Transverse colon (tissue), 4 donors: ENCODE measurements around the gene KIF16B. TPM values are rescaled to one million over a fixed set of nuclear protein-coding genes. Genes with fewer than 3 reads are reported as not detected.

ENCODE experiments used
- DNase-seq: peaks from one replicate; pipeline ENCODE4 v3.0.0-alpha.2; 2019
- H3K27ac ChIP-seq, 4 donors: fragments of 200-600 bp; sonication (generic); 2 replicates each; pipeline ENCODE4 v1.5.1; 2016 to 2018; ENCODE audit warnings: inconsistent platforms in 4 of 4
- H3K27me3 ChIP-seq: fragments of 200-600 bp; sonication (generic); 2 replicates; pipeline ENCODE4 v1.5.1; 2017; ENCODE audit warnings: inconsistent platforms
- H3K36me3 ChIP-seq, 4 donors: fragments of 200-600 bp; sonication (generic); 2 replicates each; pipeline ENCODE4 v1.5.1; 2017 to 2019; ENCODE audit warnings: inconsistent platforms in 4 of 4
- H3K4me1 ChIP-seq, 4 donors: fragments of 200-600 bp; sonication (generic); 2 replicates each; pipeline ENCODE4 v1.5.1; 2017 to 2020; ENCODE audit warnings: inconsistent platforms in 4 of 4
- H3K4me3 ChIP-seq, 4 donors: fragments of 200-600 bp; sonication (generic); 1 replicate in 1 of 4; 2 replicates in 3 of 4; pipeline versions ENCODE4 v1.5.1 to v1.6.1; 2017 to 2019; ENCODE audit warnings: inconsistent platforms in 4 of 4
- H3K9me3 ChIP-seq, 2 donors: fragments of 200-600 bp; sonication (generic); 2 replicates each; pipeline ENCODE4 v1.5.1; 2017 to 2019; ENCODE audit warnings: inconsistent platforms in 2 of 2
- CTCF ChIP-seq, 5 experiments: fragments of 200-600 bp in 3 of 5; fragments of 450-650 bp in 2 of 5; sonication (generic) in 3 of 5; IDR thresholded peaks; 1 replicate in 2 of 5; 2 replicates in 3 of 5; pipeline ENCODE4 v1.5.1; 2016 to 2017; ENCODE audit warnings: antibody characterized with exemption in 5 of 5, inconsistent platforms in 3 of 5, mild to moderate bottlenecking in 2 of 5, moderate library complexity in 1 of 5
- EP300 ChIP-seq: sonication (generic); formaldehyde crosslinking; IDR thresholded peaks from one replicate; pipeline ENCODE4 v1.6.1; 2017; ENCODE audit warnings: antibody characterized with exemption, low read depth
- POLR2A ChIP-seq: fragments of 450-650 bp; IDR thresholded peaks from one replicate; pipeline ENCODE4 v1.6.1; 2016; ENCODE audit warnings: antibody characterized with exemption, mild to moderate bottlenecking, moderate library complexity
- POLR2AphosphoS5 ChIP-seq, 3 donors: sonication (generic); formaldehyde crosslinking; IDR thresholded peaks; one replicate each; pipeline ENCODE4 v1.6.1; 2016; ENCODE audit warnings: antibody characterized with exemption in 3 of 3
- WGBS, 2 donors: methylation state at CpG; one replicate each; pipeline ENCODE4 v1.1.5; 2018; ENCODE audit warnings: low coverage in 1 of 2; 5-methylcytosine and 5-hydroxymethylcytosine counted together
- in situ Hi-C, 4 donors: fragments of 200-750 bp; cut with MboI; loops; one replicate each; pipeline versions ENCODE4 v1.15.0 to v1.15.1; 2017; ENCODE audit warnings: low sequenced_read_pairs in 3 of 4, low pct_ligation_motif_present in 1 of 4, low pct_unique_long_range_greater_than_20kb in 1 of 4
- intact Hi-C: fragments of 100-400 bp; cut with DNase I; formaldehyde crosslinking; loops from one replicate; pipeline ENCODE4 v1.15.1; 2023; ENCODE audit warnings: low total_unique reads
- total RNA-seq, 4 donors: library from RNA; depleted of rRNA; stranded (reverse); fragments of >200 nt; gene quantifications; one replicate each; pipeline ENCODE4 v1.1.0, GENCODE V29; 2016

Gene KIF16B
- total RNA-seq, 4 donors from 2014 or later: 82.7 to 154 (median 90.1) TPM

- DNase-seq: no peak
- Histone ChIP-seq H3K27me3 (no peaks in the 10 kb centered on the region), H3K4me1 (no peaks in the 10 kb centered on the region), H3K27ac (no peak overlapping the region), H3K4me3 (no peak overlapping the region), H3K9me3 (no peaks in the 10 kb centered on the region), H3K36me3 (peaks cover 0 to 43% (median 9%) of the 10 kb centered on the region in 4 donors)
- in situ Hi-C loops: no loop called here
- TF ChIP-seq CTCF (IDR thresholded peaks at IDR 0.05): no peak
- no peak for TF ChIP-seq POLR2AphosphoS5 (IDR thresholded peaks at IDR 0.05)
- no peak for TF ChIP-seq EP300
- TF ChIP-seq POLR2A: no peak
- intact Hi-C loops: no loop called here
- WGBS, 2 donors: 86 to 95% methylated on average over 2 to 4 of the region's 4 CpGs
Measured at GRCh38 chr20:16423311-16424212, 149.7 kb downstream of the KIF16B start.

DNA sequence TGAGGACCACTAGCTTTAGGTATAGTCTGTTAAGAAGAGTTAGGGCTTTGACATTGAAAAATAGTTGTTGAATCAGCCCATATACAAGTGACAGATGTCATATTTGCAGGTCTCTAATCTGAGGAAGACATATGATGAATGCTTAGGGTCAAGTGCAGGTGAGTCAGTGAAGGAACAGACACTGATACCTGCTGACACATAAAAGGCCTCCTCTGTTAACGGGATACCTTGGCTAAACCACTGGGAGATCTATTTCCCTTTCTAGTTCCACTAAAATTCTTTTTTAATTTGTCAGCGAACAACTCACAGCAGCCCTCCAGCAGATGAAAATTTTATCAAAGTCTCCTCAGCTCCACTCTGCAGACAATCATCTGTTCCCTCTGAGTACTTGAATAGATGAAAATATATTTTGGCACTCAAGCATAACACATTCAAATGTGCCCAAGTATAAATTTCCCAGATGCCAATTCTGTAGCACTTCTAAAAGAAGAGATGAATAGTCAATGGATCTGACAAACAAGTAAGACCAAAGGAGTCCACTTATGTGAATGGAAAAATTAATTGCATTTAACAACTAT lies 154.0 kb downstream of the KIF16B start:
- intact Hi-C loops: no loop called here
- Histone ChIP-seq H3K36me3 (peaks cover 0 to 14% (median 2%) of the 10 kb centered on the region in 4 donors), H3K9me3 (no peaks in the 10 kb centered on the region), H3K4me3 (no peak overlapping the region), H3K4me1 (no peaks in the 10 kb centered on the region), H3K27ac (no peak overlapping the region), H3K27me3 (no peaks in the 10 kb centered on the region)
- 80 to 100% methylated on average over 1 to 2 of the region's 2 CpGs for WGBS, 2 donors
- in situ Hi-C loops: no loop called here
- no peak for DNase-seq
- TF ChIP-seq CTCF (IDR thresholded peaks at IDR 0.05) (no peak), POLR2A (no peak), EP300 (no peak), POLR2AphosphoS5 (IDR thresholded peaks at IDR 0.05) (no peak)

DNA sequence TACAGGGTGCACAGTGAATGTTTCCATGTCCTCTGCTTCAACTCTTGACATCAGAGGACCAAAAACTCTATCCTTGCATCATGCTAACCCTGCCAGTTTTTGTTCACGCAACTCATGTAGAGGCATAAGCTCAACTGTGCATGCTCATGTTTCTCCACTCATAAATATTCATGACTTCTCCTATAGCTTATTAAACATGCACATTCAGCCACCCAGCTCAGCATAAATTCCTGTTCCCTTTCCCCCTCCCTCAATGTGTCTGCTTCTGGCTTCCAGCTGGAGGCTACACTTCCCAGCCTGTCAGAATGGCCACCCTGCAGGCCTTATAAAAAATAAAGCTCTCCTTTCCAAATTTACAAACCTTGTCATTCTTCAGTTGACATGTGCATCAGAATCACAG lies 154.6 kb downstream of the KIF16B start:
- in situ Hi-C loops (no loop called here), intact Hi-C loops (no loop called here)
- H3K4me1 ChIP-seq: no peaks in the 10 kb centered on the region
- WGBS, 2 donors: 91 to 100% methylated on average over 1 of the region's 1 CpG
- no peaks in the 10 kb centered on the region for H3K9me3 ChIP-seq
- no peak overlapping the region for H3K27ac ChIP-seq
- no peaks in the 10 kb centered on the region for H3K27me3 ChIP-seq
- H3K36me3 ChIP-seq: peaks cover 0 to 11% (median under 1%) of the 10 kb centered on the region in 4 donors
- no peak overlapping the region for H3K4me3 ChIP-seq
- TF ChIP-seq POLR2A: no peak
- no peak for TF ChIP-seq POLR2AphosphoS5 (IDR thresholded peaks at IDR 0.05)
- TF ChIP-seq CTCF (IDR thresholded peaks at IDR 0.05): no peak
- TF ChIP-seq EP300: no peak
- DNase-seq: no peak

GRCh38 chr20:16417001-16417400 lies 156.2 kb downstream of the KIF16B start:
- no peak for TF ChIP-seq CTCF (IDR thresholded peaks at IDR 0.05)
- no peak for TF ChIP-seq POLR2AphosphoS5 (IDR thresholded peaks at IDR 0.05)
- no peak for TF ChIP-seq POLR2A
- TF ChIP-seq EP300: no peak
- Histone ChIP-seq H3K27me3 (no peaks in the 10 kb centered on the region), H3K4me3 (no peak overlapping the region), H3K4me1 (no peaks in the 10 kb centered on the region), H3K36me3 (no peaks in the 10 kb centered on the region), H3K9me3 (no peaks in the 10 kb centered on the region), H3K27ac (no peak overlapping the region)
- WGBS, 2 donors: 84 to 86% methylated on average over 6 to 8 of the region's 8 CpGs
- no peak for DNase-seq
- intact Hi-C loops: no loop called here
- in situ Hi-C loops: no loop called here
